Retinal pigment epithelial cell (primary cell): ENCODE results near the gene RPTOR.
A peak's percentile ranks its signal among the peaks of the same experiment; 100 is the strongest.

Experiments
- DNase-seq: peaks from one replicate; pipeline ENCODE4 v3.0.0-alpha.2; 2010; ENCODE audit warnings: low read depth
- H3K4me3 ChIP-seq: 2 replicates; pipeline ENCODE4 v1.5.1; 2011; ENCODE audit warnings: mild to moderate bottlenecking, low read length, control low read depth, moderate library complexity
- TF ChIP-seq, protein P1 (sequence below): conservative IDR thresholded peaks from 2 replicates; pipeline ENCODE4 v1.5.1; 2011; ENCODE audit warnings: low read depth, low read length, control low read depth, inconsistent platforms

Gene RPTOR

DNA sequence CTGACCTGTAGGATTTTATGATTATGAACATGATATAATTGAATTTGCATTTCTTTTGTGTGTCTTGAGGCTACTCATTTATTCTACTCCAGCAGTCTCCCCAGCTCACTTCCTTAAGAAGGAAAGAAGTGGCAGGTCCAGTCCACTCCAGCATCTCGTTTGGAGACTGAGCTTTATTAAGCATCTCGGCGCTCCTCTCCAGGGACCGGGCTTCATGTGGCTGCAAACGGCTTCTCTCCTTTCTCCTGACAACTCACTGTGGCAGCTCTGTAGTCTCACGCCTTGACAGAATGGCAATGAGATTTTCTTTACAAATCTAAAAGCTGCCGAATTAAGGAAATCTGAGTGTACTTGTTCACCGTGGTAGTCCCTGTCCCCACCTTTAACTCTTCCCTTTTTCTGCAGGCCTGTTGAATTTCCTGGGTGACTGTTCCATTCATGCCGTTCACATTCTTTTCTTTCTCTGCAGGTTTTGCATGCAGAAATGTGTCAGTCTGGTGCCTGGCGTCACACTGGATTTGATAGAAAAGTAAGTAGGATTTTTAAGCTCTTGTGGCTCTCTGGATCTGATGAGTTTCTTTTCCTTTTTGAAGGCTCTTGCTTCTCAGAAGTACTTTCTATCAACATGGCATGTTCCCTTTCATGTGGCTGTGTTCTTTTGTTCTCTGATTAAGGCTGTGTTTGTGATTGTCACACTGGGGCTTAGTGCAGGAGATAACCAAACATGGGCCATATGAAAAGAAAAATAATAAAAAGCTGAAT is 246.5 kb downstream of the RPTOR start:
- DNase-seq: no peak
- no peak overlapping the region for H3K4me3 ChIP-seq
- TF ChIP-seq, protein P1, sequence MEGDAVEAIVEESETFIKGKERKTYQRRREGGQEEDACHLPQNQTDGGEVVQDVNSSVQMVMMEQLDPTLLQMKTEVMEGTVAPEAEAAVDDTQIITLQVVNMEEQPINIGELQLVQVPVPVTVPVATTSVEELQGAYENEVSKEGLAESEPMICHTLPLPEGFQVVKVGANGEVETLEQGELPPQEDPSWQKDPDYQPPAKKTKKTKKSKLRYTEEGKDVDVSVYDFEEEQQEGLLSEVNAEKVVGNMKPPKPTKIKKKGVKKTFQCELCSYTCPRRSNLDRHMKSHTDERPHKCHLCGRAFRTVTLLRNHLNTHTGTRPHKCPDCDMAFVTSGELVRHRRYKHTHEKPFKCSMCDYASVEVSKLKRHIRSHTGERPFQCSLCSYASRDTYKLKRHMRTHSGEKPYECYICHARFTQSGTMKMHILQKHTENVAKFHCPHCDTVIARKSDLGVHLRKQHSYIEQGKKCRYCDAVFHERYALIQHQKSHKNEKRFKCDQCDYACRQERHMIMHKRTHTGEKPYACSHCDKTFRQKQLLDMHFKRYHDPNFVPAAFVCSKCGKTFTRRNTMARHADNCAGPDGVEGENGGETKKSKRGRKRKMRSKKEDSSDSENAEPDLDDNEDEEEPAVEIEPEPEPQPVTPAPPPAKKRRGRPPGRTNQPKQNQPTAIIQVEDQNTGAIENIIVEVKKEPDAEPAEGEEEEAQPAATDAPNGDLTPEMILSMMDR: no peak

DNA sequence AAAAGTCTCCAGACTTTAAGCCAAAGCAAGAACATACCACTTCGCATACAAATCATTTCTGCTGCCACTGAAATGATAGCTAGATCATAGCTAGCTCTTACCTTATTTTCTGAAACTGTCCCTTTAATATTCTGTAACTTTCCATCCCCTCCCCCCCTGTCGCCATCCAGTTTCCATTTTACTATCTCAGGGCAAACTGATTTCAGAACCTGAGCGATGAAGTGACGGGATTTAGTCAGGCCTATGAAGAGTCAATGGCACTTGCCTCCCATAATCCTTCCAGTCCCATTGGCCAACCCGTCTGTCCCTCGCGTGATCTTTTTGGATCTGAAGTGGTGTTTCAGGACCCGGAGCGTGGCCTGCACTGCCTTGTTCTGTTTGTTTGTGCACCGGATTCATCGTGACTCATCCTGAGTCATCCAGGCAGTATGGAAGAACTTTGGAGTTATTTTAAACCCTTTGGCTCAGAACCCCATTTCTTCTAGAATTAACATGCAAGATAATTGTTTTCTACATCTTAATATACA is 247.2 kb downstream of the RPTOR start:
- TF ChIP-seq, protein P1: no peak
- DNase-seq: peak; percentile 96
- H3K4me3 ChIP-seq: no peak overlapping the region

DNA sequence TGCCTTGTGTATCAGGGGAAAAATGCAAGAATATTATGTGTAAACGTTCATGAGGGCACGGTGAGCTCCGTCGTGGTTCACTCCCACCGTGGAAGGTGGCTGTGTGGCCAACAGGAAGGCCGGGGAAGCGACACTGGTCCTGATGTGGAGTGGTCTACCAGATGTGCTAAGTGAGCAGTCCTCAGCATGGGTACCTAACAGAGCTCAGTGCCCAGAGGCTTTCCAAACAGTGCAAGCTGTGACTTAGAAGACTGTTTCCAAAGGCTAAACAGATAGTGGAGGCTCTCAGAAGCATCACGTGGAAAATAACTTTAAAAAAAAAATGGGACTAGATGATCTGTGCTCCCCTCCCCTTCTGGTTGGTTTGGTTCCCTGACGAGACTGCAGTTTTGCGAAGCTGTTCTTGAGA is 247.7 kb downstream of the RPTOR start:
- H3K4me3 ChIP-seq: no peak overlapping the region
- no peak for DNase-seq
- TF ChIP-seq, protein P1: no peak

DNA sequence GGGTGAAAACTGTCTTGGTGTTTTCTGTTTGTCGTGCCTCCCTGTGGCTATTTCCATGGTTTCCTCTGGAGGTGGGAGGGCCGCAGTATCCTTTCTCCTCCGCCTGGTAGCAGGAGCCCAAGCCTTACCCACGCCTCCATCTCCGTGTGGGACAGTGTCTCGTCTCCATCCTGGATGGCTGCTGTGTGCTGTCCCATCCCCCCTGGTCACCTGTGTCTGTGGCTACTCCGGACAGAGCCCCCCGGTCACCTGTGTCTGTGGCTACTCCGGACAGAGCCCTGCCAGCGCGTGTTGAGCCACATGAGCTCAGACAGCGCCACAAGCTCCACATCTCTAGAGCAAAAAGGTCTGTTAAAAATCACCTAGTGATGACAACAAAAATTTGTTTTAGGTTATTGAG is 248.8 kb downstream of the RPTOR start:
- TF ChIP-seq, protein P1: no peak
- DNase-seq: no peak
- no peak overlapping the region for H3K4me3 ChIP-seq

DNA sequence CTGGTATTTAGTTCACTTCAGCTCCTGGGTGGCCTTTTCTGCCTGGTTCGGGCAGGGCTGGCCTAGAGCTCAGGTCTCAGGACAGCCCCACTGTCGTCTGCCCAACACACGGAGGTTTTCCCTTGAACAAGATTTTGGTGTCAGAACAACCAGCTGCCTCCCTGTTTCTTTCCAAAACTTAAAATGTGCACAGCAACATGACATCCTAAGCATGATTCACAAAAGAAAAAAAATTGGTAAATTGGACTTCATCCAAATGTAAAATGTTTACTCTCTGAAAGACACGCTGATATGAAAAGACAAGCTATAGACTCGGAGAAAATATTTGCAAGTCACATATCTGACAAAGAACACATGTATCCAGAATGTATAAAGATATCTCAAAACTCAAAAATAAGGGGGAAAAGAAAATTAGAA is 249.2 kb downstream of the RPTOR start:
- TF ChIP-seq, protein P1: no peak
- no peak for DNase-seq
- H3K4me3 ChIP-seq: no peak overlapping the region

DNA sequence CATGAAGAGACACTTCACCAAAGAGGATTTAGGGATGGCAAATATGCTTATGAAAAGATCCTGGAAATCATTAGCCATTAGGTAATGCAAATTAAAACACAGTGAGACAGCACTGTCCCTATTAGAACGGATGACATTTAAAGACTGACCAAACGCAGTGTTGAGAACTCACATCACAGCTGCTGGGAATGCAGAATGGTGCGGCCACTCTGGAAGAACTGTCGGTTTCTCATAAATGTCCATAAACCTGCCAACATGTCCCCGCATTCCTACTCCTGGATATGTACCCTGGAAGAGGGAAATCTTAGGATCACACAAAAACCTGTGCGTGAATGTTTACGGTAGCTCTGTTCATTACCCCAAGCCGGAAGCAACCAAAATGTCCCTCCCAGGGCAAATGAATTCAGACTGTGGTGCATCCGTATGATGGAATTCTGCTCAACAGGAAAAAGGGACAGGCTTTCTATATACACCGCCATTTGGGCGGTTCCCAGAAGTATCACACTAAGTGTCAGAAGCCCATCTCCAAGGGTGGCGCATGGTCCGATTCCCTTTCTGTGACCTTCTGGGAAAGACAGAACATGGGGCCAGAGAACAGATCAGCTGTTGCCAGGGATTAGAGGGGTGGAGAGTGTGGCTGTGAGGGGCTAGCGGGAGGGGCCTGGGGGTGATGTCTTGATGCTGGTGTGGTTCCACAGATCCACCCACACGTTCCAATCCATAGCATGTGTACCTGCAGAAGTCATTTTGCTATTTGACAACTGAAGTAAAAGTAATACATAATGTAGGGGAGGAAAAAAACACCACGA is 249.8 kb downstream of the RPTOR start:
- H3K4me3 ChIP-seq: no peak overlapping the region
- no peak for DNase-seq
- TF ChIP-seq, protein P1: no peak
